OCI-LY1 (cell line): ENCODE data around the gene SDR39U1.

Source experiments
- CTCF ChIP-seq: fragments of 200-600 bp; sonication (generic), shearing (Covaris generic); IDR thresholded peaks from 2 replicates; pipeline ENCODE4 v1.5.1; 2017; ENCODE audit warnings: mild to moderate bottlenecking, antibody characterized with exemption, low read length, moderate library complexity, mixed read lengths
- EZH2 ChIP-seq: fragments of 200-600 bp; sonication (generic), shearing (Covaris generic); IDR thresholded peaks from 2 replicates; pipeline ENCODE4 v1.8.0; 2017; ENCODE audit warnings: borderline replicate concordance, mixed run types, mild to moderate bottlenecking, antibody characterized with exemption, low read length, moderate library complexity, mixed read lengths

GRCh38 chr14:24442240-24443052 lies at the start of gene SDR39U1:
- TF ChIP-seq CTCF (peak; percentile 15; the same call in 1 of the 2 replicates), EZH2 (no peak)
